Loucy (cell line): ENCODE data around the gene CSTF3.

Experiments used
- EZH2phosphoT487 ChIP-seq: fragments of 200-600 bp; IDR thresholded peaks from 2 replicates; pipeline ENCODE4 v1.6.1; 2018; ENCODE audit warnings: antibody characterized with exemption, mild to moderate bottlenecking, moderate library complexity, borderline replicate concordance
- TF ChIP-seq, protein P1 (sequence below): fragments of 200-600 bp; sonication (generic); conservative IDR thresholded peaks from 2 replicates; pipeline ENCODE4 v1.5.1; 2014; ENCODE audit warnings: mild to moderate bottlenecking, antibody characterized with exemption, low read length

DNA sequence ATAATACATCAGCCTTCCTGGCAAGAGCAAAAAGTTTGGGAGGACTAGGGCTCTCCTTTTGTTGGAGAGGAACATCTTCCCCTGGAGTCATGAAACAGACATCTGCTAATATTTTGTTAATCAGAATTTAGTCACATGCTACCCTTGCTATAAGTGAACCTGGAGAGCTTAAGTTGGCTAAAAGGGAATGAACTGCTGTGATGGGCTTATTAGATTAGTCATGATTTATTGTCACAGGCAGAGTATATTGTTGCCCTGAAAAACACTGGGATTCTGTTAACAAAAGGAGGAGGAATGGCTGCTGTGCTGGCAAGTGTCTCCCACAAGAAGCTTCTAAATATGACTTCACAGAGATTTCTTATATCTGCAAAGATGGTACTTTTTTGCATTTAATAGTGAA, 105.9 kb downstream of the CSTF3 start:
- TF ChIP-seq, protein P1, sequence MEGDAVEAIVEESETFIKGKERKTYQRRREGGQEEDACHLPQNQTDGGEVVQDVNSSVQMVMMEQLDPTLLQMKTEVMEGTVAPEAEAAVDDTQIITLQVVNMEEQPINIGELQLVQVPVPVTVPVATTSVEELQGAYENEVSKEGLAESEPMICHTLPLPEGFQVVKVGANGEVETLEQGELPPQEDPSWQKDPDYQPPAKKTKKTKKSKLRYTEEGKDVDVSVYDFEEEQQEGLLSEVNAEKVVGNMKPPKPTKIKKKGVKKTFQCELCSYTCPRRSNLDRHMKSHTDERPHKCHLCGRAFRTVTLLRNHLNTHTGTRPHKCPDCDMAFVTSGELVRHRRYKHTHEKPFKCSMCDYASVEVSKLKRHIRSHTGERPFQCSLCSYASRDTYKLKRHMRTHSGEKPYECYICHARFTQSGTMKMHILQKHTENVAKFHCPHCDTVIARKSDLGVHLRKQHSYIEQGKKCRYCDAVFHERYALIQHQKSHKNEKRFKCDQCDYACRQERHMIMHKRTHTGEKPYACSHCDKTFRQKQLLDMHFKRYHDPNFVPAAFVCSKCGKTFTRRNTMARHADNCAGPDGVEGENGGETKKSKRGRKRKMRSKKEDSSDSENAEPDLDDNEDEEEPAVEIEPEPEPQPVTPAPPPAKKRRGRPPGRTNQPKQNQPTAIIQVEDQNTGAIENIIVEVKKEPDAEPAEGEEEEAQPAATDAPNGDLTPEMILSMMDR, result no peak
- TF ChIP-seq EZH2phosphoT487, result no peak
